Measurements from ENCODE around the gene GPR31.

GPR31 gene

GRCh38 chr6:167140589-167141474, 16.9 kb downstream of the GPR31 start:
- no peak for DNase-seq (ENCODE audit: low spot score)

- DNase-seq (ENCODE audit: low spot score) = no peak
Observed at GRCh38 chr6:167139761-167140160, 18.0 kb downstream of the GPR31 start.

- no peak for DNase-seq (ENCODE audit: low spot score)
Observed at GRCh38 chr6:167137881-167138280, 19.9 kb downstream of the GPR31 start.

- no peak for DNase-seq (ENCODE audit: low spot score)
Observed at GRCh38 chr6:167137081-167137480, 20.7 kb downstream of the GPR31 start.

- DNase-seq (ENCODE audit: low spot score) = no peak
Observed at GRCh38 chr6:167136376-167136775, 21.4 kb downstream of the GPR31 start.

GRCh38 chr6:167134448-167135328, 23.1 kb downstream of the GPR31 start:
- no peak for DNase-seq (ENCODE audit: low spot score)

- no peak for DNase-seq (ENCODE audit: low spot score)
Observed at GRCh38 chr6:167130712-167131684, 26.8 kb downstream of the GPR31 start.

GRCh38 chr6:167130008-167130677, 27.6 kb downstream of the GPR31 start:
- no peak for DNase-seq (ENCODE audit: low spot score)

GRCh38 chr6:167129562-167129961, 28.2 kb downstream of the GPR31 start:
- DNase-seq (ENCODE audit: low spot score) = no peak

- no peak for DNase-seq (ENCODE audit: low spot score)
Observed at GRCh38 chr6:167129159-167129558, 28.6 kb downstream of the GPR31 start.

GRCh38 chr6:167127785-167128531, 29.8 kb downstream of the GPR31 start:
- DNase-seq (ENCODE audit: low spot score) = no peak

- no peak for DNase-seq (ENCODE audit: low spot score)
Observed at GRCh38 chr6:167125855-167126349, 31.9 kb downstream of the GPR31 start.

GRCh38 chr6:167125410-167125809, 32.4 kb downstream of the GPR31 start:
- no peak for DNase-seq (ENCODE audit: low spot score)

- DNase-seq (ENCODE audit: low spot score) = no peak
Observed at GRCh38 chr6:167124753-167125152, 33.0 kb downstream of the GPR31 start.

- DNase-seq (ENCODE audit: low spot score) = no peak
Observed at GRCh38 chr6:167122827-167123657, 34.7 kb downstream of the GPR31 start, which contains the start of gene CCR6. Gene CCR6, plus strand, starts transcription at chr6:167123096. Its CDS starts 13,039 bp downstream, at chr6:167136135.

- no peak for DNase-seq (ENCODE audit: low spot score)
Observed at GRCh38 chr6:167122041-167122826, 35.5 kb downstream of the GPR31 start.

- no peak for DNase-seq (ENCODE audit: low spot score)
Observed at GRCh38 chr6:167121335-167121841, 36.4 kb downstream of the GPR31 start.

- DNase-seq (ENCODE audit: low spot score) = no peak
Observed at GRCh38 chr6:167120583-167120903, 37.2 kb downstream of the GPR31 start.

Data from SK-N-DZ (cell line).